ENCODE measurements around the gene SUMO4. TPM values are rescaled to one million over a fixed set of nuclear protein-coding genes. Genes with fewer than 3 reads are reported as not detected.

Gene SUMO4
- total RNA-seq, 1 experiment from 2014 or later, result 0.11 TPM

DNA sequence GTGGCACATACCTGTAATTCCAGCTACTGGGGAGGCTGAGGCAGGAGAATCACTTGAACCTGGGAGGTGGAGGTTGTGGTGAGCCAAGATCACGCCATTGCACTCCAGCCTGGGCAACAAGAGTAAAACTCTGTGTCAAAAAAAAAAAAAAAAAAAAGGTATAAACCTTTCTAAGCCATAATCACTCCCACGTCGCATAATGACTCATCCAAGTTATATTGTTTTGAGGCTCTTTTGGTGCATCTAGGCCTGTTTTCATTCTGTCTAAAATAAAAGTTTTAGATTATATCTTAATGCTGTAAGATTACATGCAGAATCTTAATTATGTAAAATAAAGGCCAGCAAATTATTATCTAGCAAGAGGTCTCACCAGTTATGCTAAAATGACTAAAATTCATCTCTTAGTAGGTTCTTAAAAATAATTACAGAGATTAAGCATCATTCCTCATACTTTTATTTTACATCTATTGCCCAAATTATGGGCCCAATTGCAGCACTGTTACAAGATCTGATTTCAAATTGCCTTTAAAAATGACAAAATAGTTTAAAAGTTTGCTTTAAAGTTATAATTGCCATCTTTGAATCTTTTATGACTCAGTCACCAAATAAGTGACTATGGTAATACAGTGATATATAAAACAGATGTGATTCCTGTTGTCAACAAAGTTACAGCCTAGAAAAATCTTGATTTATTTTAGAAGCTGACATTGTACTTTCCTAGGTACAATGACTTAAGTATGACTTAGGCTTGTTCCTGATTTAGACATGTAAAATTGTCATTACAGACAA, 10.4 kb upstream of the SUMO4 start:
- DNase-seq (ENCODE audit: low read depth), result no peak

DNA sequence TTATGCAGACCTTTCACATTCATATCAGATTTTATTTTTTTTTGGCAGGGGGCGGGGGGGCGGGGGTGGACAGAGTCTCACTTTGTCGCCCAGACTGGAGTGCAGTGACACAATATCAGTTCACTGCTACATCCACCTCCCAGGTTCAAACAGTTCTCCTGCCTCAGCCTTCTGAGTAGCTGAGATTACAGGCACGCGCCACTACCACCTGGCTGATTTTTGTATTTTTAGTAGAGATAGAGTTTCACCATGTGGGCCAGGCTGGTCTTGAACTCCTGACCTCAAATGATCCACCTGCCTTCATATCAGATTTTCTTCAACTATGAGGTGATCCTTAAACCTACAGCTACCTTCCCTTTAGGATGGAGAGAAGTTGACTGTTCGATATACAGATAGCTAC, 8.0 kb upstream of the SUMO4 start:
- DNase-seq (ENCODE audit: low read depth), result no peak

DNA sequence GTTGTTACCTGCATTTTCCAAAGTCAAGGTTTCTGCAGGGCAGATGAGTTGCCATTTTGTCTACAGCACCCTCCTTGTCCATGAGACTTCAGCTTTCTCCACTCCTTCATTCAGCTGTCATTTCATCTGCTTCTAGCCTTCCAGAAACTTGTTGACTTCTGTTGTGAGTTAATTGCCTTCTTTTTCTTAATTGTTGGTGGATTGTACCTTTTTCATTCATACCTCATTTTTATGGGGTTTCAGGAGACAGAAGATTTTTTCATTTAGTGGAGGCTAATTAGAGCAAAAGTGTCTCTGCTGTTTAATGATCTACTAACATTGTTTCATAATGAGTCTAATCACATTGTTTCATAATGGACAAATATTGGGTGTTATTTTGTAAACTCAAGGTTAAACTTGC, 7.5 kb upstream of the SUMO4 start:
- DNase-seq (ENCODE audit: low read depth), result no peak

DNA sequence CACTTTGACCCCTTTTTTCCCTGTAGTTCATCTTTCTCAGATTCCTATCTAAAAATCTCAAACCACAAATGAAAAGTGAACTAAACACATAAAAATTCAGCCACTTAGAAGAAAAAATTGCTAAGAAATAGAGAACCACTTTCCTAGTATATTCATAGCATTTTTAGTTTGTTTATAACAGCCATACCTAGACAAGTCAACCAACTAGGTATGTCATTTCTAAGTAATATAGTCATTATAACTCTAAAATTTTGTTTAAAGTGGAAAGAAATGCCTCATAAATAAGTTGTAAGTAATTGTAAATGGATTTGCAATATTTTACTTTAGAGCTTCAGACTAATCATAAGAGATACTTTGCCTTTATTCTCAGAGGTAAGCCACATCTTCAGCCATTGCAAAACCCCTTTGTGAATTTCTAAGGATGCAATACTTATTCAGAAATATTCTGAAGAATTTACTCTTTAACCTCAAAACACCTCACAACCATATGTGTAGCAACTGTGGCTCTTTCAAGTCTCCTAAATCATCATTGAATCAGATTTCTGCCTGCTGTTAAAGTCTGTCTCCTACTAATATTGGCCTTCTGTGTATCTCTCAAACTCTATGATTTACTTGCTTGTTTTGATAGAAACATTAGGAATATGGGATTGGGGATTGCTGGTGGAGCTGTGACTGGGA, 6.9 kb upstream of the SUMO4 start:
- no peak for DNase-seq (ENCODE audit: low read depth)

DNA sequence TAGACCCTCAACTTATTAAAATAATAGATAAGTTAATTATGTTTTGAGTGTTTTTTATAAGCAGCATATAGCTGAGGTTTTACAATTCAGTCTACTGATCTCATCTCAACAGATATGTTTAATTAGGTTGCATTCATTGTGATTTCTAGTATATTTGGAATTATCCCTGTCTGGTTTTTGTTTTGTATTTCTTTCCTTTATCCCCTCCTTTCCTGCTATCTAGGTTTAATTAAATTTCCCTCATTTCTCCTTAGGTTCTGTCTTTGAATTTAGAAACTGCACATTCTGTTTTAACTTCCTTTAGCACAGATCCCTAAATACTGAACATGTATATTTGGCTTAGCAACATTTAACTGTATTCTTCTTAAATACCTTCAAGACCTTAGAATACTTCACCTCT, 4.9 kb upstream of the SUMO4 start:
- no peak for DNase-seq (ENCODE audit: low read depth)

DNA sequence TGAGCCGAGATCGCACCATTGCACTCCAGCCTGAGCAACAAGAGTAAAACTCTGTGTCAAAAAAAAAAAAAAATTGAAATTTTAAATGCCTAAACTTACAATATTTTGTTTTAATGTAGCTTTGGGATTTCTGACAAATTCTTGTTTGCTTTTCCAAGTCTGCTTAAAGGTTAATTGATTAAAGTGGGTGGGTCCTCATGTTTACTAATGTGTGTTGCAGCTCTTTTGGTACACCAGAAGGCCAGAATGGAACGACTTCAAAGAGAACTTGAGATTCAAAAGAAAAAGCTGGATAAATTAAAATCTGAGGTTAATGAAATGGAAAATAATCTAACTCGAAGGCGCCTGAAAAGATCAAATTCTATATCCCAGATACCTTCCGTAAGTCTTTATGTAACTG, 2.7 kb upstream of the SUMO4 start:
- no peak for DNase-seq (ENCODE audit: low read depth)

DNA sequence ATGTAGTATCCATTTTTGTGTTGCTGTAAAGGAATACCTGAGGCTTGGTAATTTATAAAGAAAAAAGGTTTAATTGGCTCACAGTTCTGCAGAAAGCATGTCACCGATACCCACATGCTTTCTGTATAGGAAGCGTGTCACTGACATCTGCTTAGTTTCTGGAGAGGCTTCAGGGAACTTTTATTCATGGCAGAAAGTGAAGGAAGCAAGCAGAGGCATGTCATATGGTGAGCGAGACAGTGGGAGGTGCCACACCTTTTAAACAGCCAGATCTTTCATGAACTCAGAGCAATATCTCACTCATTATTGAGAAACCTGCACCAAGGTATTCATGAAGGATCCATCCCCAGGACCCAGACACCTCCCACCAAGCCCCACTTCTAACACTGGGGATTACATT, 3.5 kb downstream of the SUMO4 start:
- no peak for DNase-seq (ENCODE audit: low read depth)

DNA sequence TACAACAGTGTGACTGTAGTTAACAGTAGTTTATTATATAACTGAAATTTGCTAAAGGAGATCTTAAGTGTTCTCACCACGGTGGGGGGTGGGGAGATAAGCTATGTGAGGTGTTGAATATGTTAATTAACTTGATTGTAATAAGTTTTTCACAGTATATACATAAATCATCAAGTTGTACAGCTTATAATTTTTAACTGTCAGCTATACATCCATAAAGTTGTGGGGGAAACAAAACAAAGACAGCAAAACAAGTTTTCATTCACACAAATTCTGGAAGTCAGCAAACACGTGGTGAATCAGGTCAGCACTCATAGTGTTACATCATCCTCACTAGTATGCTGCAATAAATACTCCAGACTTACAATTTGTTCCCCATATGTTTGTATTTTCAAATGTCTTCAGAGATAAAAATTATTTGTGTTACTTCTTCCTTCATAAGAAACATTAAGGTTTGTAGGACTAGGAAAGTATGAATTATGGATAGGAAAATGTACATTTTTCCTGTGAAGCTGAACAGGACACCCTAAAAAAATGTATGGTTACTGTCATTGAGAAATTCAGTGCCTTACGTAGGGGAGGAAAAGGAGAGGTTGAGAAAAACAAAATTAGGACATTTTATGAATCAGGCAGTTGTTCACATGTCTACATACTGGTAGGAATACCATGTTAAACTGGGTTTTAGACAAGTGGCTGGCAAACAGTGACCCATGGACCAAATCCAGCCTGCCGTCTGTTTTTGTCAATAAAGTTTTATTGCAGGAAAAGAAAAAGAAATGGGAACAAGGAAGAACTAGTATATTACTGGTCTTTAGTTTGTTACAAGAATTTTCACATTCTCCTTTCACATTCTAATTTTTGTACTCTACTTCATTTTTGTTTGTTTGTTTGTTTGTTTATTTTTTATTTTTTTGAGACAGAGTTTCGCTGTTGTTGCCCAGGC, 6.0 kb downstream of the SUMO4 start:
- no peak for DNase-seq (ENCODE audit: low read depth)

DNA sequence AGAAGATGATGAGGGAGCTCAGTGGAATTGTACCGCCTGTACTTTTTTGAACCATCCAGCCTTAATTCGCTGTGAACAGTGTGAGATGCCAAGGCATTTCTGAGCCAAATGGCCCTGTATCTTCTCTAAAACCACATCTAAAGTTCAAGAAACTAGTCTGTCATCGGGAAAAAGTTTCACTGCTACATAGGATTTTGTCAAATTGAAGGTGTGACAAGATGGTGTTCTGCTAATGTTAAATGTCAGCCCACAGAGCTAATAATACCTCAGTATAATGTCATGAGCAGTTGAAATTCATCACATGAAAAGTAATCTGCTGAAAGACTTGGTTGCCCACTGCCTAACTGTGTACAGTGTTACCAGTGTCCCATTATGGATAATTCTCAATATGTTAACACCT, 9.6 kb downstream of the SUMO4 start:
- no peak for DNase-seq (ENCODE audit: low read depth)

DNA sequence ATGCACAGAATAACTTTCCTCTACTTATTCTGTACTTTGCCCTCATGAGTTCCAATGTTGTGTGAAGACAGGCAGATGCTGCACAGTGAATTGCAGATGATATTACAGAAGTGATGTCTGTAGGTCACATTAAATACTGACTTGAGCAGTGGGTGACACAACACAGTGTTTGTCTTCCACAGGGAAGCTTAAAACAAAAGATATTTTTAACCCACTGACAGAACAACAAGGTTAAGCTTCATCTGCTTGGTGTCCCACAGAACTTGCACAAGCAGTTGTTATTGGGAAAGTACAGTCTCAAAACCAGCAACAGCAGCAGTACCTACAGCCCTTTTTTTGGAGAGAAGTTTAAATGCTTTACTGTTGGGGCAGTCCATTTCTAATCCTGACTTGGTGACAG, 10.5 kb downstream of the SUMO4 start:
- DNase-seq (ENCODE audit: low read depth), result no peak

DNA sequence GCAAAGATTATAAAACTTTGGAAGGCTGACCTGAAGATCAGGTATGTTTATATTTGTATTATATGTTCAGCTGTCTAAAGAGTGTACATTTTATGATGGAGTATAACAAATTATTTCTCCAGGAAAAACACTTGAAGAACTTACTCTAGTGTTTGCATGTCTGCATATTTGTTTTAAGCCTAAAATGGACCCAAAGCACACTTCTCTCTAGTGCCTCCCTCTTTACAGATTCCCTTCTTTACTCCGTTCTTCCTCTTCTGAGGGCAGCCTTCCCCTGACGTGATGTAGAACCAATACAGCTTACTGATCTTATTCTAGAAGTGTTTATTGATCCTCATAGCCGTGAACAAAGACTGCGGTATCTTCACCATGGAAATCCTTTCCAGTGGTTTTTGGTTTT, 13.9 kb downstream of the SUMO4 start:
- DNase-seq (ENCODE audit: low read depth), result no peak

DNA sequence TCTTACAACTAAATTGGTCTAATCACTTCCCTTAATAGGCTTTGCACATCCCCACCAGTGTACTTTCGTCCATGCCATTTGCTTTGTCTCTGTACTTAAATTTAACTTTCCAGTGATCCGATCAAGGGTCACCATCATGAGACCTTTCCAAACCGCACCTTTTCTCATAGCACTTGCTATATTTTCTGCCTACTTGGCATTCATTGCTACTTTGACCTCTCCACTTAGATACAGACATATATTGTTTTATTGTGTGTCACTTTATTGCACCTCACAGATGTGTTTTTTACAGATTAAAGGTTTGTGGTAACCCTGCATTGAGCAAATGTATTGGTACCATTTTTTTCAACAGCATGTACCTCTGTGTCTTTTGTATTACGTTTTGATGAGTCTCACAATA, 14.8 kb downstream of the SUMO4 start:
- no peak for DNase-seq (ENCODE audit: low read depth)

DNA sequence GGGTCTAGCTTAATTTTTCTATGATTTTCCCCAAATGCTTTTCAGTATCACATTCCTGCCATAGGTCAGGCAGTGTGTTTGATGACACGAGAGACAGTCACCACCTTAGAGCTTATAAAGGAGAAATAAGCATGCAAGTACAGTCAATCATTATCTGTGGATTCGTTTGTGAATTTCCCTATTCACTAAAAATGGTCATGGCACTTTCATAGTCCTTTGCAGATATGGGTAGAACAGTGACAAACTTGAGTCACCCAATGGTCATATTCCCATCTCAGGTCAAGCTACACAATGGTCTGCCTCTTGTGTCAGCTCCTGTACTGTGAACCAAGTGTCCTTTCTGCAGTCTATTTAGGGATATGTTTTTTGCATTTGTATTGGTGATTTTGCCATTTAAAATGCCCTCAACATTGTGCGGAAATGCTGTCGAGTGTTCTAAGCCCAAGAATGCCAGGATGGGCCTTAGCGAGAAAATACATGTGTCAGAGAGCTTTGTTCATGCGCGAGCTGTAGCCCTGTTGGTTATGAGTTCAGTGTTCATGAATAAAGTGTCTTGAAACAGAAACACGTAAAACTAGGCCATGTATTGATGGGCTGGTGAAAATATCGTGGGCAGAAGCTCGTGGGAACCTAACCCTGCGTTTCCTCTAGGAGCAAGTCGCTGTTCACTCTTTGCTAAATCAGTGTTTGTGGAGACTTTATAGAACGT, 19.8 kb downstream of the SUMO4 start:
- no peak for DNase-seq (ENCODE audit: low read depth)

DNA sequence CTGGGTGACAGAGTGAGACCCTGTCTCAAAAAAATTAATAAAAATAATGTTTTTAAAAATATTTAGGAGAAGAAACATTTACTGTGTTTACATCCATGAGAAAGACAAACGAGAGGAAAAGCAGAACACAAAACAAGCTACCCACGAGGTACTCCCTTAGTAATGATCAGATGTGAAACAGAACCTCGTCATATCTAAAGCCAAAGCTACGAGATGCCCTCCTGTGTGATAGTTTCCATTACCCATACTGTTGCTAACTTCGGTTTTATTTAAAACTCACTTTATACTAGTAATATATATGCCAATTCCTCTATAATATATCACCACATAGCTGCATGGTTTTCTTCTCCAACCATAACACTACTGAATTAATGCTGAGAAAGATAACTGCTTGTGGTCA, 21.1 kb downstream of the SUMO4 start:
- DNase-seq (ENCODE audit: low read depth), result no peak

DNA sequence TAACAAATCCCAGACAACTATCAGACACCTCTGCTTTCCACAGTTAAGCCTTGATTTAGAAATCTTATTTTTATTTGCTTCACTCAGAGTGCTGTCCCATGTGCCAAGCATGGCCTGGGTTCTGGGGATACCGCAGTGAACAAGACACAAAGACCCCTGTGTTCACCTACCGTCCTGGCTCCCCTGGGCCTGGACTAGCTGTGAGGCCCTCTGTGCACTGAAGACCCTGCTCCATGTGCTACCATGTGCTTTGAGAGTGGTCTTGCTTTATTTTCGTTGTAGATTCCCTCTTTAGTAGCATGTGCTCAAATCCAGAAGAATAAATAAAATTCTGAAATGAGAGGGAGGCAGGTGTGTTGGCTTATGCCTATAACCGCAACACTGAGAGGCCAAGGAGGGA, 22.5 kb downstream of the SUMO4 start:
- no peak for DNase-seq (ENCODE audit: low read depth)

DNA sequence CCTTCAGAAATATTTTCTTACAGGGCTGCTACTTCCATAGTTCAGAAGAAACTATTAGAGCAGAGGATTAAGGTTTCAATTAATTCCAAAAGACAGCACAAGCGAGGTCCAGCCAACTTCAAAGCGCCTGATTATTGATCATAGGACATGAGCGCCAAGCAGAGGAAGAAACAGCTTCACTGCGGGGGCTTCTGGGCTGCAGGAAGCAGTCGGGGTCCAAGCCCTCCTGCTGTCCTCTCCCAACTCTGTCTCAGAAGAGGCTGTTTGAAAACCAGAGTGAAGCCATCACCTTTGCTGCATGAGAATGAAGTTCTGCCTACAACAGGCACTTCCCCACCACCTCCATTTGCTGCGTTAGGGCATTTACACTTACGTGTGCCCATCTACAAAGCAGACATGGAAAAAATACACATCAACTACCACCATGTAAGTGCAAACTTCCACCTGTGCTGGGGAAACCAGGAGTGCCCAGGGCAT, 23.9 kb downstream of the SUMO4 start:
- no peak for DNase-seq (ENCODE audit: low read depth)

DNA sequence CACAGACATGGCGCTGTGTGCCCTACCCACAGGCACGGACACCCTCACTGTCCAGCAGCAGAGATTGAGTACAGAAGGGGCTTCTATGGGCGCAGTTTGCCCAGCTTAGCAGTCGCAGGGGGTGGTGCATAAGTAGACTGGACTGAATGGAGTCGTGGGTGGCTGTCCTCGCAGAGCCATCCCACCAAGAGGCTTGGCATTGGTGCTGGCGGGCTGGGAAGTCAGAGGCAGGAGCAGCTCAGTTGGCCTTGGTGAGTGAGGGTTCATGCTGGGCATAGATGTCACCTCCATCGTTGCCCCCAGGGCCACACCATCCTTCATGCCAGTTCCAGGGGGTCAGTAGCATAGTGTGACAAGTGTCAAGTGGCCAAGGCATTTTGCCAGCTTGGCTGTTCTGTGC, 25.2 kb downstream of the SUMO4 start:
- DNase-seq (ENCODE audit: low read depth), result no peak

DNA sequence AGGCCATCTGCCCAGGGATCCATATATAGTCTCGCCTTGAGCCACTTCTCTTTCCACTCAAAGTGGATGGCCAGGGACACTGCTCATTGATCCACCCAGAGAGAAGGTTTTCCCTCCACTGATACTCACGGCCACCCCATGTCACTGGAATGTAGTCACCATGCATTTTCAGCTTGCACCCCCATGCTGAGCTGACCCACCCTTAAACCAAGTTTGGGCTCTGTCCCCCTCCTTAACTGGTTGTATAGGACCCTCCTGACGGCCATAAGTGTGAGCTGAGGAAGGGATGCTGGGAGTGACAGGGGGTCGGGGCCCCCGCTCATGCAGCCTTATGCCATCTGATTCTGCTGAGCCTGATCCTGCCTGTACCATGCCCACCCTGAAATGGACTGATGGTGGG, 25.7 kb downstream of the SUMO4 start:
- DNase-seq (ENCODE audit: low read depth), result no peak

DNA sequence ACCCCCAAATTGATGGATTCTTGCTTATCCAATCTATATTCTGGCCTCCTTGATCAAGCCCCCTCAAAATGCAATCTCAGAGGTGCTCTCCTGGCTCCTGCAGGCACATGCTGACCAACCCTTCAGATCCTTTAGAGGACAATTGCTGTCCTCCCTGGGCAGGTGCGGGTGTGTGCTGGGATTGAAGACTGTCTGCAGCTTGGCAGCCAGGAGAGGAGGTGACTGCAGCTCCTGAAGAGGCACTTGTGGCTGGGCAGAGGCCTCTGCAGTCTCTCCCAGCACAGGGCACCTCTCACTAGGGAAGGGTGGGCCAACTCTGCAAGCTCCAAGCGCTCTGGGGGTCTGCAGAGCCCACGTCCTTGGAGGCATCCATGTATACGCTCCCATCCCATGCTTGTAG, 28.5 kb downstream of the SUMO4 start:
- DNase-seq (ENCODE audit: low read depth), result no peak

DNA sequence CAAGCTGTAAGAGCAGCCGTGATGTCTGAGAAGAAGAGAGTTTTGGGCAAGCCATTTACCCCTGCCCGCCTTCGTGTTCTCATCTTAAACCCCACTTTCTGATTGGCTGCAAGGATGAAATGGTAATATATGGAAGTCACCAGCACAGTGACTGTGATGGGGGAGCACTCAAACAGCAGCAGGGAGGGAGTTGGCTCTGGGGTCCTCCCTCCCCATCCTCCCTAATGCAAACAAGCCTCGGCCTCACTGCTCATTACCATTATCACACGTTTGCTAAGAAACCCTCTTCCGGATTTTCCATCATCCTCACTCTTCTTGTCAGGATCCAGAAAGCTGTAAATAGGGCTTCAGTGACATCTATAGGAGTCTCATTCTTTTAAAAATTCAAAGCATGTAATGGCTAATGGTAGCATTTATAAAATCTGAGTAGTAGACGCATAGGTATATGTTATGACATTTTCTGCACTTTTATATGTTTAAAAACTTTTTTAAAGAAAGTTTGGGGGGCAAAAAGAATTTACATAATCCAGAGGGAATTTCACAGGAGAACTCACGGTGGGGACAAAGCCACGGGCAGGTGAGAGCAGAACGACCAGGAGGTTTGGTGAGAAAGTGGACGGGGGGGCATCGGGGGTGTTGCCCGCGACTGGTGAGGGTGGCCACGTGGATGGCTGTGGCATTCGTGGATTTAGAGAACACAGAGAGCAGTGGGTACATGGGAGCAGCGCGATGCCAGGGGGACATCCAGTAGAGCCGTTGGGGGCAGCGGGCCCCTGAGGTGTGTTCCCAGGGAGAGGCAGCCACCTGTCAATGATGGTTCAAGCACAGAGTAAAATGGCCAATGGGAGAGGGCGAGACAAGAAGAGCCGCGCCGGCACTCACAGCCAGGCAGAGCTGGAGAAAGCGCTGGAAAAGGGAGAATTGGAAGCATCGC, 29.6 kb downstream of the SUMO4 start:
- no peak for DNase-seq (ENCODE audit: low read depth)

Measured in Daoy (cell line).